NCI-H524 treated with DMSO at 0.1 percent for 48 hours (cell line): ENCODE measurements around the gene GRIA3.

Experiments used
- DNase-seq: peaks from one replicate; lab custom pipeline; 2025; lab: John Stamatoyannopoulos, UW

Gene GRIA3

DNA sequence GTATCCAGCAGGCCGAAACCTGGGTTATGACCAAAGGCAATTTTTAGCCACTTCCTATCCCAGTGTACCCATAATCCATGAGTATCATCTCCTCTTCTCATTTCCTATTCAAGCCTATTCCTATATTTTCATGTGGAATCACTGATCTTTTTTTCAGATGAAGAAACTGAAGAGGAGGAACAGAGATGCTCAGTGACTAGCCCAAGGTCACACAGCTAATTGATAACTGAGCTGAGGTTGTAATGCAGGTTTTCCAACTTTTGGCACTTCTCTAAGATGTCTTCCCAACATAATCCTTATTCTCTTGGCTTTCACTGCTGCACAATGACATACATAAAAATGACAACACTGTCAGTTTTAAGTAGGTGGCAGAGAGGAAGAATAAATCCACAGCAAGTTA lies 15.3 kb downstream of the GRIA3 start:
- no peak for DNase-seq

DNA sequence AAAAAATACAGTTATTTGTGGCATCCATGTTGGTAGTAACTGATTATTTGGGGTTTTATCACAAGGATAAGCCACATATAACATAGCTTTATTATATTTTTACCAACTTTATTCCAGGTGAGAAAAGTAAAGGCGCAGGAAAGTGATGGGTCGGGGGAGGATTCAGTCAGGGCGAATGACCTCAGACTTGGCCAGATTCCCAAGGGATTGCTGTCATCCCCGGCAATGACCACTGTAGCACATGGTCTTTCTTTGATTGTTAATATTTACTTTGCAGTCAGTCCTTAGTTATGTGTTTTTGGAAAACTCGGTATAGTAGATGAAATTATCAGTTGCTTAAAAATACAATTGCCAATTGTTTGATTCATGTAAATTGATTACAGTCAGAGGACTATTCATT lies 17.6 kb downstream of the GRIA3 start:
- no peak for DNase-seq

DNA sequence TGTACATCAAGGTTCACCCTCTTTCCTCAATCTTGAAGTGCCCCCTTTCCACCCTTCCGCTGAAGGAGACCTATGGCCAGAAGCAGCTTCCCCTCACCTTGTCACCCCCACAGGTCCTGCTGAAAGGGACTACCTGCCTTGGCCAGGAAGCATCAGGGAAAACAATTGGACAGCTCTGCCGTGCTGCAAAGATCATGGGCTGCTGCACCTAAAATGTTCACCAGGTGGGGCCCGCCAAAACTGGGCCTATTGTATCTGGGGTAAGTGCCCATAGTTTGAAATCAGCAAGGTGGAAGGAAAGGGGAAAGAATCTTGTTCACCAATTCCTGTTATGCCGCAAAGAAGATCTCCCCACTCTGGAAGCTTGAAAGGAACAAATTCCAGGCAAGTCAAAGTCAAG lies 18.4 kb downstream of the GRIA3 start:
- DNase-seq = no peak

DNA sequence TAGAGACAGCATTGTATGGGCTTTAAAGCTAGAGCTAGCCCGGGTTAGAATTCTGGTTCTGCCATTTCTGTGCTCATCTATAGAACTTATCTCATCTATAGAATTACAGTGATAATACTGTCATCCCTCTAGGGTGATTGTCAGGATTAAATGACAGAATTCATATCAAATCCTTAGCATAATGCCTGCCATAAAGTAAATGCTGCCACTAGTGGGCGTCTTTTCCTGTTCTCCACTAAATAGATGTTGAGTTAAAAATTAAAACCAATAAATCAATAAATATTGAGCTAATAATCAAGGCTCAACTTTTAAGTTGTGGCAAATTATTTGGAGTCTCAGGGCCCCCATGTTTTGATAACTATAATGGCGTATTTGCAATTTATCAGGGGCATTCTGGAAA lies 19.7 kb downstream of the GRIA3 start:
- DNase-seq = no peak

DNA sequence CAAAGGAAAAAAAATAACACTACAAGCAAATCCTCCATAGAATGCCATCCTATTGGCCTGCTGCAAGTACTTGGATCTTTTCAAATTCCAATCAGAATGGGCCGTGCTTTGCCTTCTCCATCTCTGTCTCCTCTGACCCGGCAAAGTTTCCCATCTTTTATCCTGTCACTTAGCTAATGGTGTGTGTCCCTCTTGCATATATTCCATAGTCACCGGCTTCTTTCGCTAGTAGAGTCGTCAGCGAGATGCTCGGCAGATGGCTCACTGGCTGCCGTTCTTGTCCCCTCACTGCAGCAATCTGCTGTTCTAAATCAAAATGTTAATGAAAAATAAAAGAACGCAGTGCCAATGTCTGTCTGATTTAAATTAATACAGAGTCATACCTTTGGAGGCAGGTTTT lies 22.1 kb downstream of the GRIA3 start:
- peak; percentile 15 for DNase-seq

DNA sequence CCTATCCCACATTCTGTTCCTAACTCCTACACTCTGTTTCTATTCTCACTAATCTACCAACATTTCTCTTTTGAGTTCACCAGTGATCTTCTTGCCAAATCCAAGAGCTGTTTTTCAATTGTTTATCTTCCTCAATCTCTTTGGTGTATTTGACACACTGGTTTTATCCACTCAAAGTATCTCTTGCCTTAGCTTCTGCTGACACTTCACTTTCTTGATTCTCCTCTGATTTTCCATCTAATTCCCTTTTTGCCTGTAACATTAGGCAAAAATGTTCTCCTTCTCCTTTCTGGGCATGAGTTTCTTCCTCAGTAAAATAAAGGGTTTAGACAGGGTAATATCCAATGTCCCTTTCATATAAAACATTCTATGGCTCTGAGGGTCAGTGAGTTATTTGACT lies 26.2 kb downstream of the GRIA3 start:
- DNase-seq = no peak

DNA sequence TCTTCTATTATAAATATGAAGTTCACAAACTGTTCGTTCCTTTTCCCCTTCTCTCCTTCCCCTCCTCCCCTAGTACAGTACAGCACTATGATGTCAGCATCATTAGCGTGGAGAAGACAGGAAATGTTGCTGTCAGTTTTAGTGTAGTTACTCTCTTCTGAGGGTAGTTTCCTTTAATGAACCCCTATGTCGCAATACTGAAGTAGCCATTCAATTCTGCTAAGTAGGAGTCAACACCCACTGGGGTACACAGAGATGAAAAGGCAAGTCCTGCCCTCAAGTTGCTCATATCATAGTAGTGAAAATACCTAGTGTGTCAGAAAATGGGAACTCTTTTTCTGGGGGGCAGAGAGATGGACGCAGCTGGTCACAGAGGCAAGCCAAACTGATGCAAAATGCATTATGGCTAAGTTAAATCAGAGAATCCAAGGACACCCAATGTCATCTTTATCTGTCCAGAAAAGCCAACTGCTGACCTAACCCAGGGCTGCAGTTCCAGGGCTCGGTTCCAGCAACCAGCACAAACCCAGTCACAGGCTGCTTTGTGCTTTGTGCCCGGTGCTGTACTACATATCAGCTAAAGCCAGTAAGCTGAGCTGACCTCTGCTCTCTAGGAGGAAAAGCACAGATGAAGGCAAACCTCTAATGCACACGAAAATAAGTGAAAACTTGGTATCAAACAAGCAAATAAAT lies 31.5 kb downstream of the GRIA3 start:
- DNase-seq = no peak

DNA sequence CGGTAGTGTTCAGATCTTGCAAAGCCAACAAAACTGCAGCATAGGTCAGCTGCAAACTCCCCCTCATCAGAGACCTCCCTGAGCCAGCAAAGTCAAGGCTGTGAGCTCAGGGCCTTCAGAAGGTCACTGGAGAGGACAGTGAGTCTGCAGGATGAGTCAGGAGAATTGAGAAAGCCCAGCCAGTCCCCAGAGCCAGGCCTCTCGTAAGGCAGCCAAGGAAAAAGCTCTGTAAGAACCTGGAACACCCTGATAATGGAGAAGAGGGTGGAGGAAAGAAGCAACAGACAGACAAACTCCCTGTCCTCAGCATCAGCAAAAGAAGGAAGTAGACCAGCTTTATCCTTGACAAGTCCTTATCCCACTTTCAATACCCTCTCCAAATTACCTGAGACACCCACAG lies 33.0 kb downstream of the GRIA3 start:
- DNase-seq = no peak

DNA sequence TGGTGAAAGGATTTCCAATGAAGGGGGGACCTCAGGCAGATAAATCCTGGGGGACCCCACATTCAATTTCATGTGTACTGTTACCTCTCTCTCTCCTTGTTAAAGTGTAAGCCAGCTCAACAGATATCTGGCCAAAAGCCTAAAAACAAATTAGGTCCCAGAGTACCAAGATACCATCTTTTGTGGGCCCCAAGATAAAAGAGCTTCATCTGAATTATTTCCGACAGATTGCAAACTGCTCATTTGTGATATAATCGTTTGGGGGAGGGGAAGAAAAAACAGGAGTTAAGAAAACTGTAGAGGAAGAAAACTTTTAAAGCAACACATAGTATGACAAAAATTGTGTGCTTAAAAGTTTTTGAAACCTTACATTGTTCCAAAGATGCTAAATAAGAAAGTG lies 33.6 kb downstream of the GRIA3 start:
- DNase-seq = no peak

DNA sequence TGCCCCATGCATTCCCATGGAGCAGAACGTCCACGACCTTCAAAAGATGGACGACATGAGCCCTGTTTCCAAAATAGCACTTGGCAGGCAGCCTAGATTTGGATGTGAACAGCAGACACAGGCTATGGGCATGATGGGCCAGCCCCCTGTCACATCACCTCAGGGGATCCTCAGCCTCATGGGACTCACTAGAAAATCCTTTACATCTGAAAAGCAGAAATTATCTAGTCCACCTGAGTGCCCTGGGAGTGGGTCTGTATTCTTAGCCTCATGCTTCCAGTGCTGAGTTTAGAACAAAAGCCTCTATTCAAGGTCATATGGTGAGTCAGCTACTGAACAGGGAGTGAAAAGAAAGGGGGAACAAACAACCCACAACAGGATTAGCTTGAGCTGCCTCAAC lies 35.8 kb downstream of the GRIA3 start:
- no peak for DNase-seq

DNA sequence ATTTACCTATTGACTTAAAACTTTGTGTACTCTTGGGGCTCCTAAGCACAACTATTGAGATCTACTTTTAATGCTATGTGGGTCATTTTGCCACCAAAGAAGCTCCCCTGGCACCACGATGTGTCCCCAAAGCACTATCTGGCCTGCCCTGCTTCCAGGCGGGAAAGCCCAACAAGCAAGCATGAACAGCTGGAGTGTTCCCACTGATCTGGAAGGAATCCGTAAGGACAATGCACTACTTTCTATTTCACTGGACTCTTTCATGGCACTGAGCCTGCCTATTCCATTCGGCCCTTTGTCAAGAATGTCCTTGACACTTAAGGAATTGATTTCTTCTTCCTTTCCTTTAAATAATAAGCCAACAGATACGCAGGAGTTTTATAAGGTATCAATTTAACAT lies 38.8 kb downstream of the GRIA3 start:
- DNase-seq = no peak

DNA sequence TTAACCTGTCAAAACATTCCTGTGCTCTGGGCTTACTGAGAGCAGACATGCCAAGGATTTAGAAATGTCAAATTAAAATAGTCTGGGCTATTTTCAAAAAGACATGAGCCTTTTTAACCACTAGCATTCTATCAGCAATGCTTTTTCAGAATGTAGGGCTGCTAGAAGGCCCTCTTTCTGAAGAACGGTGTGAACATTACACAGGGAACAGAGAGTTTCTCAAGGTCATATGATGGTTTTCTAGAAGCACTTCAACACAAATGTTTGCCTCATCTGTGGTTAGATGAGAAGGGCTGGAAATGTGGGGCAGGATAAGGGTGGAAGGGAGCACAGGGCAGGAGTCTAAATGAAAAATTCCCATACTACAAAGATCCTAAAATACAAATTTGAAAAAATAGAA lies 39.3 kb downstream of the GRIA3 start:
- no peak for DNase-seq

DNA sequence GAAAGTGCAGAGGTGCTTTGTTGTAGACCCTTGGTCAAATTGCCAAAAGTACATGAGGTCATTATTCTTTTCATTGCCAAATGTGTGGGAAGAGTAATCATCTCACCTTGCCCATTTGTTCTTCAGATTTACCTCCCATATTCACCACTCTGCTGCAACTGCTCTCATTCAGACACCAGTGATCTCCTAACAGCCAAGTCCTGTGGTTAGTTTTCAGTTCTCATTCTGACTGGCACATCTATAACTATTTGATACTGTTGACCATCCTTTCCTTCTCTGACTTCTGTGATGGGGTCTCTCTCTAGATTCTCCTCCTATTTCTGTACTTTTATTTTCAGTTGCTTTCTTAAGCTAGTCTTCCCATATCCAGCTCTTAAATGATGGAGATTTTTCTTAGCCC lies 39.8 kb downstream of the GRIA3 start:
- DNase-seq = no peak

DNA sequence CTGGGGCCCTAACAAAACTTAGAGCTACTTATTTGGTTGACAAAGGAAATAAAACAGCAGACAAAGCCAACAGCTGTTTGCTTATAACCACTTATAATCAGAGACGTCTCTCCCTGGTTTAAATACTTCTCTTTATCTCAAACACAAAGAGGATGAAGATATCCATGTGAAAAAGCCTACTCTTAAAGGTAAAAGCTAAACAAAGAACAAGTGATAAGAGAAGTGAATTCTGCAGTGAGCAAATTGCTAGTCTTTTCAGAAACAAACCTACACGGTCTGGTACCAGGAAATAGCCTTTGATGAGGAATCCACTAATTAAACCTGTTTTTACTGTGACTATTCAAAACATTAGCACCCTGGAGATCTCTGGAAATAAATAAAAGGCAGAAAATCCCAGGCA lies 46.7 kb downstream of the GRIA3 start:
- no peak for DNase-seq

DNA sequence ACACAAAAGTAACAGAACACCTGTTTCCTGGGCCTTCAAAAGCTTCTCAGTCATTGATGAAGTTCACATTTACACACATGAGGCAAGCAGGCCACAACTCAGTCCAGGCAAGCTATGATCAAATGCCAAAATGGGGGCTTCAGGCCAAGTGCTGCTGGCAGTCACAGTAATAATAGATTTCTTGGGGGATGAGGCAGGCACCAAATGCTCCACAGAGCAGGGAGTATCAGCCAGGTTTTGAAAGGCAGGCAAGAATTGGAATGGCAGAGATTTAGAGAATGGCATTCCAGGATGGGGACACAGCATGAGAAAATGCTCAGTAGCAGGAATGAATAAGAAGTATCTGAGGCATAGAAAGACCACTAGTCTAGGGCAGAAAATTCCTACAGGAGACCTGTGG lies 52.8 kb downstream of the GRIA3 start:
- DNase-seq = no peak

DNA sequence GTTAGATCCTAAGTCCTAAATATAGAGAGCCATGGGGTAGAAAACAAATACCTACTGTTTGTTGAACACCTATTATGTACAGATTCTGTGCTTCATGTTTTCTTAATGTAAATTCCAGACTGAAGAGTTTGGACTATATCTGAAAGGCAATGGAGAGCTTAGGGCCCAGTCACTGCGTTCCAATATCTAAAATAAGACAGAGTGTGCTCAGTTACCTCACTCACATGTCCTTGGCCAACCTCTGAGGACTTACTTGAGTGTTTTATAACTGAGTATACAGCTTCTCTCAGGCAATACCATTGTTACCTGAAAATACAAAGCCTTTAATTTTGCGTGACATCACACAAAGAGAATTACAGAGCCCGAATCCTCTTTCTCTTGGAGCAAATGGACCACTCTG lies 53.2 kb downstream of the GRIA3 start:
- no peak for DNase-seq

DNA sequence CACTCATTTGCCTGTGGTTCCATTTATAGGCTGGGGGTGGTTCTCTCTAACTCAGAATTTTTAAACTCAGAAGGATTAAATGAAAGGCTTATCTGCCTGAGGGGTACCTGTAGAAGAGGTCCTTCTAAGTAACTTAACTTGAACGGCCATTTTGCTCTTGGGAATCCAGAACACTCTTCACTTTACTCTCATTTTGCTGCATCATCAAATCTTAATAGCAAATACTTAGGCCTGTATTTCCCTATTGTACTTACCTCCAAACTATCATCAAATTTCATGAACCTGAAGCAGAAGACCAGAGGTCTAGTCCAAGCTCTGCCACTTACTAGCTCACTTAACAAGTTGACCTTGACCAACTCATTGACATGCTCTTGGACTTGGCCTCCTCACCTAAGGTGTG lies 70.4 kb downstream of the GRIA3 start:
- no peak for DNase-seq

DNA sequence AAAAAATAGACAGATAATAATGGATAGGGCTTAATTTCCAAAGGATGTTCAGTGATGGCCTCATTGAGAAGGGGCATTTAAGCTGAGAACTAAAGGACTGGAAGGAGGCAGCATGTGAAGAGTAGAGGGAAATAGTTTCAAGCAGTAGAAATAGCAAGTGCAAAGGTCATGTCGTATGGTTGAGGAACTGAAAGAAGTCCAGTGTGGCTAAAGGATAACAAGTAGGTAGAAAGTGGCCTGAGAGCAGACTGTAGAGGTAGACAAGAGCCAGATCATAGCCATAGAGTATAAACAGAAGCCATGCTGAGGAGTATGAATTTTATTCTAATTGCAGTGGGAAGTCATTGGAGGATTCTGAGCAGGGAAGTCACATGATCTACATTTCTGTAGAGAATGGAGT lies 72.3 kb downstream of the GRIA3 start:
- DNase-seq = no peak

DNA sequence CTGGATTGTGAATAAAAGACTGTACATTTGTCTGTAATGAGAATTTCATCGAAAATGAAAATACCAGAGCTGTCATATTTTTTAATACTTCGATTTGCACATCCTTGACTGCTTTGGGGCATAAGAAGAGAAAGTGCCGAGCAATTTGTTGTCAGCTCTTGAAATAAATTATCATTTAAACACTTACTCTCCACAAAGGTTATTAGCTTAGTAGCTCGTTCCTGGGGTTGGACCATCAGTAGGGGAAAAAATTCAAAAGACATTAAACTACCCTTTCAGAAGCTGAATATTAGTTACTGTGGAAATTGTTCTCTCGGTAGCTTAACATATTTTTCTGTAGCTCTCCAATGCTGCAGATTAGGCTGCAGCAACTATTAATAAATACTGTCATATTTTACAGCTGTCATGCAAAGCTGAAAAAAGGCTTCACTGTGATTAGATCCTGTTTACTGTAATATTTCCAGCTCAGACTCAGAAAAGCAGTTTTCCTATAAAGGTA lies 76.9 kb downstream of the GRIA3 start:
- DNase-seq = no peak

DNA sequence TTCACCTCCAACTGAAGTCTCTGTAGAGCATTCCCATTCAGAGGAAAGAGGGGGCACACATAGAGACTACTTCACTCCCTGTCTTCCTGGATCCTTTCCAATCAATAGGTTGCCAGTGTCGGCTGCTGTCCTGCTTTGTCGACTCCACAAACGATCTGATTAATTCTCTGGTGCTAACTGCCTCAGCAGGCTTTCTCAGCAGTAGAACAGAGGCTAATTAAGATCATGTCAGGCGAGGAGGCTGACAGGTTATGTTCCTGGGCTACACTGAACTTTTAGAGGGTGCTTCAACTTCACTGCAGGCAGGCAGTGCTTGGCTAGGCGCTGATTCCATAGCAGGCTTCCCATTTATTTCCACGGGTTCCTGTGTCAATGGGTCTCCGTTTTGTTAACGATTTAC lies 79.2 kb downstream of the GRIA3 start:
- peak; percentile 13 for DNase-seq

DNA sequence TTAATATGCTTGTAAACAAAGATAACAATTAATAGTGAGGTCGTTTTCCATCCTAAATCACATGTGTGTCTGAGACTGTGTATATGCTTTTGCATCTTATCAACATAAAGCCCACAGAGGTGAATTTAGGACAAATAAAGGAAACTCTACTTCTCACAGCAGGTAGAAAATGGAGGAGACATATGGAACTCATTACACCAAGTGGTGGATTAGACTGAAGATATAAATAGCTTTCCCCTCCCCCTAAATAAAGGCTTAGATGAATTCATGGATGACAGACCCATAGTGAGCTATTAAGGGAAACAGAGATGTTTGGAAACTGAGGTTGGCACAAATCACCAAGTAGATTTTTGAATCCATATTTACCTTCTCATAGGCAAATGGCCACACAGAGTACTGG lies 79.7 kb downstream of the GRIA3 start:
- peak; percentile 73 for DNase-seq

DNA sequence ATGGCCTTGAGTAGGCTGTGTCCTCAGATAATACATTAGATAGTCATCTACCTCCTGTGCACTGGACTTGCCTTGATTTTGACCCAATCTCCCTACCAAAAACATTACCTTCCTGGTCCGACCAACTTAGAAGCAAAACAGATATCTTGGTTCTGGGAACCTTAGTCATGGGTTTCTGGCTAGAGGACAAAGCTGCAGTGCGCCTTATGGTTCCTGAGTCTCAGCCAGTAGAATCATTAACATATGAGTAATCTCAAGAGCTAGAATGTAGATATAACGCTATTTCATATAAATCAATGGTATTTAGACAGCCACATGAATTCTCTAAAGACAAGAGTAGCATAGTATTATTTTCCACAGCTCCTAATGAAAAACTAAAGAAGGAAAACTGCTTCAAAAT lies 83.1 kb downstream of the GRIA3 start:
- DNase-seq = no peak

DNA sequence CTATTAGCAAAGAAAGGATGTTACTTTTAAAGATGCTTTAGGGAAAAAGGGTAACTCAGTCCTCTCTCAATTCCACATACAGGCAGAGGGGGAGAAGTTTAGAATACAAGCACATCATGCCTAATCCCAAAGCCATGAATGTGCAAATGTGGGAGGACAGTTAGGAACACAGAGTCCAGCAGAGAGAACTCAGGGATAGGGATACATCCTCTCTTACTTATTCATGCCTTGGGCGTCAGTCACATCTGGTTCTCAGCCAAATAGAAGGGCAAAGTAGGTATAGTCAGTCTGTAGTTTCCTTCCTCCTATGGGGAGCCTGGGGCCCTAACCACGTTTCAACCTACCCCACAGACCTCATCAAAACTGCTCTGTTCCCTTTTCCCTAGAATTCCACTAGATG lies 87.8 kb downstream of the GRIA3 start:
- no peak for DNase-seq

DNA sequence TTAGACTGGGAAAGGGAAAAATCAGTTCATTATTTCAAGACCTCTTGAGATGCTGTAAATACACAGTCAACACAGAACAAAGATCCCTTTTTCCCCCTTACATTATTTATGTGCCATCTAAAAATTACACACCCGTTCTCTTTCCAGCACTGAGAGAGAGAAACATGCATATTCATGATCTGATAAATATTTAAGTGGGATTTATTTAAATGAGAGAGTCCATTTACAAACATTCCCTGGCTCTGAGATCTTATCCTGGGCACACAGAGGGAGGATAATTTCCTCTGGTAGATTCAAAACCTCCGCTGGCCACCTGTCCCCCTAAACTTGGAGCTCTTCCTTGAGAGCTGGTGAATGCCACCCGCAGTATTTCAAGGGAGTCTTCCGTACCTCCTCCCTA lies 88.6 kb downstream of the GRIA3 start:
- no peak for DNase-seq

DNA sequence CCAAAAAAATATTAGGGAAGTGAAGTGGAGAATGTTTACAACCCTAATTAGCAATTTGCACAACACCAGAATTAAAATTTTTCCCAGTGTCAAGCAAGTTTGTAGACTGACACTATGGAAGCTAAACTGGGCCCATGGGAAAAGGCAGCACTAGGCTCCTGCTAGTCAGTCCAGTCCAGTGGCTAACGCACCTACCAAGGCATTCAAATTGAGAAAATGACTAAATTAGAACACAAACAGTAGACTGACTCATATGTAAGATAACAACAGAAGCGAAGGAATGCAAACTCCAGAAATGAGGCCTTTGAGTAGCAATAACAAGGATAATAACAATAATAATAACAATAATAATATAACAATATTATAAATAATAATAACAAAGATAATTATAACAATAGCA lies 90.7 kb downstream of the GRIA3 start:
- no peak for DNase-seq
